Measurements from ENCODE around the gene NAAA.

- TF ChIP-seq, protein P1, sequence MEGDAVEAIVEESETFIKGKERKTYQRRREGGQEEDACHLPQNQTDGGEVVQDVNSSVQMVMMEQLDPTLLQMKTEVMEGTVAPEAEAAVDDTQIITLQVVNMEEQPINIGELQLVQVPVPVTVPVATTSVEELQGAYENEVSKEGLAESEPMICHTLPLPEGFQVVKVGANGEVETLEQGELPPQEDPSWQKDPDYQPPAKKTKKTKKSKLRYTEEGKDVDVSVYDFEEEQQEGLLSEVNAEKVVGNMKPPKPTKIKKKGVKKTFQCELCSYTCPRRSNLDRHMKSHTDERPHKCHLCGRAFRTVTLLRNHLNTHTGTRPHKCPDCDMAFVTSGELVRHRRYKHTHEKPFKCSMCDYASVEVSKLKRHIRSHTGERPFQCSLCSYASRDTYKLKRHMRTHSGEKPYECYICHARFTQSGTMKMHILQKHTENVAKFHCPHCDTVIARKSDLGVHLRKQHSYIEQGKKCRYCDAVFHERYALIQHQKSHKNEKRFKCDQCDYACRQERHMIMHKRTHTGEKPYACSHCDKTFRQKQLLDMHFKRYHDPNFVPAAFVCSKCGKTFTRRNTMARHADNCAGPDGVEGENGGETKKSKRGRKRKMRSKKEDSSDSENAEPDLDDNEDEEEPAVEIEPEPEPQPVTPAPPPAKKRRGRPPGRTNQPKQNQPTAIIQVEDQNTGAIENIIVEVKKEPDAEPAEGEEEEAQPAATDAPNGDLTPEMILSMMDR (IDR thresholded peaks at IDR 0.05; ENCODE audit: low read depth, low read length) = no peak
- no peak for TF ChIP-seq EZH2phosphoT487 (IDR thresholded peaks at IDR 0.05; ENCODE audit: low read depth)
Measured at GRCh38 chr4:75950213-75950815, 9.5 kb upstream of the NAAA start.
